ENCODE measurements around the gene TLE5.
"Not testable (repeated sequence)": the region's sequence is repeated elsewhere in the genome, so short reads cannot be mapped to it uniquely, and the experiment has no call there.

The TLE5 gene

GRCh38 chr19:3096267-3096901 is 34.1 kb upstream of the TLE5 start:
- DNase-seq (ENCODE audit: low spot score) = no peak

- peak; percentile 53 for DNase-seq (ENCODE audit: low spot score)
Measured at GRCh38 chr19:3095441-3096191, 33.3 kb upstream of the TLE5 start.

GRCh38 chr19:3094601-3095440 is 32.5 kb upstream of the TLE5 start:
- DNase-seq (ENCODE audit: low spot score) = peak; percentile 69

GRCh38 chr19:3089299-3089855 is 27.1 kb upstream of the TLE5 start:
- not testable (repeated sequence) for DNase-seq (ENCODE audit: low spot score)

GRCh38 chr19:3087769-3088168 is 25.5 kb upstream of the TLE5 start:
- no peak for DNase-seq (ENCODE audit: low spot score)

- no peak for DNase-seq (ENCODE audit: low spot score)
Measured at GRCh38 chr19:3084943-3085342, 22.6 kb upstream of the TLE5 start.

GRCh38 chr19:3083964-3084363 is 21.7 kb upstream of the TLE5 start:
- no peak for DNase-seq (ENCODE audit: low spot score)

GRCh38 chr19:3082331-3082730 is 20.0 kb upstream of the TLE5 start:
- DNase-seq (ENCODE audit: low spot score) = no peak

GRCh38 chr19:3080286-3080685 is 18.0 kb upstream of the TLE5 start:
- DNase-seq (ENCODE audit: low spot score) = no peak

- no peak for DNase-seq (ENCODE audit: low spot score)
Measured at GRCh38 chr19:3079578-3079977, 17.3 kb upstream of the TLE5 start.

- peak; percentile 66 for DNase-seq (ENCODE audit: low spot score)
Measured at GRCh38 chr19:3075605-3076431, 13.5 kb upstream of the TLE5 start.

- DNase-seq (ENCODE audit: low spot score) = no peak
Measured at GRCh38 chr19:3073931-3074595, 11.8 kb upstream of the TLE5 start.

- no peak for DNase-seq (ENCODE audit: low spot score)
Measured at GRCh38 chr19:3073159-3073563, 10.9 kb upstream of the TLE5 start.

- DNase-seq (ENCODE audit: low spot score) = no peak
Measured at GRCh38 chr19:3071768-3072167, 9.5 kb upstream of the TLE5 start.

- DNase-seq (ENCODE audit: low spot score) = no peak
Measured at GRCh38 chr19:3068071-3068470, 5.8 kb upstream of the TLE5 start.

- DNase-seq (ENCODE audit: low spot score) = no peak
Measured at GRCh38 chr19:3067563-3067962, 5.3 kb upstream of the TLE5 start.

- DNase-seq (ENCODE audit: low spot score) = no peak
Measured at GRCh38 chr19:3066482-3067049, 4.3 kb upstream of the TLE5 start.

GRCh38 chr19:3065675-3066357 is 3.5 kb upstream of the TLE5 start:
- DNase-seq (ENCODE audit: low spot score) = peak; percentile 87

- DNase-seq (ENCODE audit: low spot score) = no peak
Measured at GRCh38 chr19:3064011-3064330, 1.7 kb upstream of the TLE5 start.
